ENCODE measurements around the gene PLS3.

The PLS3 gene

DNA sequence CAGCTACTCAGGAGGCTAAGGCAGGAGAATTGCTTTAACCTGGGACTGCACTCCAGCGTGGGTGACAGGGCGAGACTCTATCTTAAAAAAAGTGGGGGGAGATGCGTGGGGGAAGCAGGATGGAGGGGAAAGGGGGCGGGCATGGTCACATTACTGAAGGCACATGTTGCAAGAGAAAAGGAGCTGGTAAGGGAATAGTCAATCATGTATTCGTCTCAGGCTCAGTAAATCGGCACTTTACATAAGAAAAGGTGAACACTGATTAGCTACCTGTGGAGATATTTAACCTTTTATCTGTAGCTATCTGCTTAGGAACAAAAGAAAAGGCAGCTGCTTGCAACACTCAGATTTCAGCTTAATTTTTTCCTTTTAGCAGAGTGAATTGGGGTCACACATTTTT, 132.5 kb downstream of the PLS3 start:
- no peak for DNase-seq (ENCODE audit: low spot score)

DNA sequence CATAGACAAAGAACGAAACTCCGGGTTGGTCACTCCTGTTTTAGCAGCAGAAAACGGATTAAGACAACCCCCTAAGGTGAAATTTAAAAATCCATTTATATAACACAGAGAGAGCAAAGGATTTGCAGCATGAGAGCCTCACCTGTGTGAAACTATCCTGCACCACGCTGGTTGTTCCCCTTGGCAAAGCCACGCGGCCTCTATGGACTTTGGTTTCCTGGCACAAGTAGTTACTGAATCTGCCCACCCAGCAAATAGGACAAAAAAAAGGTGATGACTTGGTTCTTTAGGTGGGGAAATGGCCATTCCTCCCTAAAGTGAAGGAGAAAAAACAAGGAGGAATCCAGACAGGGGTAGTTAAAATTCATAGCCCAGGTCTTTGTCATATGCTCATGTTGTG, 133.1 kb downstream of the PLS3 start:
- DNase-seq (ENCODE audit: low spot score): no peak

DNA sequence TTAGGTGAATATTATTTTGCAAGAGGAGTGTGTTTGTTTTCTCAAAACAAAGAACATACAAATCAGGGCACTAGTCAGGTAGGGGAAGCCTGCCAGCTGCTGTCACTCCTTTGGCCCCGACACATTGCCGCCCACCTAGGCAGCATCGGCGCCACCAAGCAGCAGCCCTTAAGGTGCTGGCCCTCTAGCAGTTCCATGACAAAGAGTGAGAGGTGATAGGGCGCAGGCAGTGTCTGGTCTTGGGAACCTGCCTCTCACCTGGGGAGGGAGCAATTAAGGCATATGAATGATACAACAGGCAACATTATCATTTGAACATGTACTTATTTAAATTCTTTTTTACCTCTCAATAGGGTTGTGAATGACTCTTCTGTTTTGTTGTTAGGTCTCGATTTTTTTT, 135.1 kb downstream of the PLS3 start:
- DNase-seq (ENCODE audit: low spot score): no peak

DNA sequence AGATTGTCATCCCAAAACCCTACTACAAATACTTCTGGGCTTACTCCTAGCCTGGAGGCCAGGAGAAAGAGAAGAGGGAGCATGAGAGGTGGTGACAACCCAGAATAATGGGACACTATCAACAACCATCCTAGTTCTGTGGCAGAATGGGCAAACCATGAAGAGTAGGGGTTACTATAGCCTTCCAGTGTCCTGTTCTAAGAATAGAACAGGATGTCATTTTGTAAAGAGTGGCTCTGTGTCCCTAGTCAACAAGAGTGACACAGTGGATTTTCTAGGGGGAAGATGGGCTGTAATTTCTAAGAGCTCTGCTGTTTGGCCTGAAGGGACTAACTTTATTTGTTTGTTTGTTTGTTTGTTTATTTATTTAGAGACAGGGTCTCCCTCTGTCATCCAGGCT, 136.0 kb downstream of the PLS3 start:
- DNase-seq (ENCODE audit: low spot score): no peak

DNA sequence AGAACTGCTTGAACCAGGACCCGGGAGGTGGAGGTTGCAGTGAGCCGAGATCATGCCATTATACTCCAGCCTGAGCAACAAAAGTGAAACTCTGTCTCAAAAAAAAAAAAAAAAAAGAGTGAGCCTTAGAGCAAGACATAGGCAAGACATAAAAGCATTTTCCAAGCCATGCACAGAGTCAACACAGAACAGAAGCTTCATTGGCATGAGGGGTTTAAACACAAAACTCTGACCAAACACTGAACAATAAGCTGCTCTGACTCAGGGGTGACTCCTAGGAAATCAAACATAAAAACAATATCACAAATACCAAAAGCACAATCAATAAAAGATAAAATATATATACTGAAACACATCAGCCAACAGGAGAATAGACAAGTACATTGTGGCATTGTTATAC, 136.8 kb downstream of the PLS3 start:
- no peak for DNase-seq (ENCODE audit: low spot score)

Data from CD4-positive, alpha-beta T cell treated with Interleukin-6 at 100 ng/mL for 8 hours (primary cell).